GM12873 (cell line): Measurements from ENCODE around the gene PHC1.

Experiments used
- CTCF ChIP-seq: IDR thresholded peaks from 2 replicates; pipeline ENCODE4 v1.5.1; 2012; ENCODE audit warnings: low read depth, mild to moderate bottlenecking, moderate library complexity, low read length, control low read depth; ENCODE audit not compliant: insufficient read depth; ENCODE audit errors: missing control alignments

Gene PHC1

GRCh38 chr12:8899830-8900229 is 14.5 kb upstream of the PHC1 start:
- no peak for TF ChIP-seq CTCF

DNA sequence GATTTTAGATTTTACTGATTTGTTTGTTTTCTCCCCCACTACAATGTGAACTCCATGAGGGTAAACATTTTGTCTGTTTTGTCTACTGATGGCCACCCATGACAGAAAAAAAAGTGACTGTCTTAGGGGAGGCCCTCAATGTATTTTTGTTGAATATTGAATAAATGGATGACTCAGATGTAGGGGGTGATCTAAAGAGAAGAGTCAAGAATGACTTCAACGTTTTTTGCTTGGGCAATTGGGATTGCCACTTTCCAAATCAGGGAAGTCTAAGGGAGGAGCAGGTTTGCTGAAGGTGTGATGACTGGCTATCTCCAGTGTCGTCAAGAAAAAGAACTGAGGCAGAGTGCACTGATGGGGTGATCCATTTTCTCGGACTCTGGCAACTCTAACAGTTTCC is 10.7 kb upstream of the PHC1 start:
- no peak for TF ChIP-seq CTCF

DNA sequence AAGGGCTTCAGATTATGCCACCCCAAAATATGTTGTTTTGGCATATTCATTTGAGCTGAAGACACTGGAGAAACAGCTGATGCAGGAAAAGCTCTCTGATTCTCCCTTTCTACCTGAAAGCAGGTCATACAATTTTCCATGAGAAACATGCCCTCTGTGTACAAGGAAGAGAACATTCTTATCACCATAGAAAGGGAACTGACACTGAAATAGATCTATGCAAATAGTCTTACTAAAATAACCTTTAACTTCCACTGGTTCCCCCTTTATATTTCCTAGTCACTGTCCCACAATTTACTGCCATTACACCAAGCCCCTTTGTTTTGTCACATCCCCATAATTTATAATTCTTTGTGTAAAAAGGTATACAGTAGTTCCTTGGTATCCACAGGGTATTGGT is 9.6 kb upstream of the PHC1 start:
- TF ChIP-seq CTCF, result no peak

- no peak for TF ChIP-seq CTCF
Observed at GRCh38 chr12:8905546-8905945, 8.8 kb upstream of the PHC1 start.

DNA sequence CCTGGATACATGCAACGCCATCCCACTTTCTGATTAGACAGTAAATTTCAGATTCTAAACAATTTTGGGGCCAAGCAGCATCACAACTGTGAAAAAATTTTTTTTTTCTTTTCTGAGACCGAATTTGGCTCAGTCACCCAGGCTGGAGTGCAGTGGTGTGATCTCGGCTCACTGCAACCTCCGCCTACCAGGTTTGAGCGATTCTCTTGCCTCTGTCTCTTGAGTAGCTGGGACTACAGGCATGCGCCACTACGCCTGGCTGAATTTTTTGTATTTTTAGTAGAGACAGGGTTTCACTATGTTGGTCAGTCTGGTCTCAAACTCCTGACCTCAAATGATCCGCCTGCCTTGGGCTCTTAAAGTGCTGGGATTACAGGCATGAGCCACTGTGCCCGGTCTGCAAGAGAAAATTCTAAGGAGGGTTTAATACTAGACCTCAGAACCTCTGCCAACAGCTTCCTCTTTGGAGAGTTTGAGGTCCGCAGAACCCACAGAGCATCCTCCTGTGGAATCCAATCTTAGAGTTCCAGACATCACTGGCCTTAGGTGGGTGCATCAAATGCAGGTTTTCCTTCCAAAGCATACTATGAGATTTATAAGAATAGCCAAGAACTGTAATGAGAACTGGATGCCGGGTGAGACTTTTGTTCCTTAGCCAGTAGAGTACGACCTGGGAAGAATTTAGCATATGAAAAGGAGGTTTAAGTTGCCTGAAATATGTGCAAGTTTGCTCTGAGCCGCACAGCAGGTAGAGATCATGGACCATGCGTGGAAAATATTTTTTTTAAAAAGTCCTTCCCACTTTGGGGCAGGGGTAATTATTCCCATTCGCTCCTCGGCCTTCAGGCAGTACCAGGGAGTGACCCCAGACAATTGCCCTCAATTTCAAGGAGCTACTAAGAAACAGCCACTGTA is 7.8 kb upstream of the PHC1 start:
- TF ChIP-seq CTCF, result no peak

- no peak for TF ChIP-seq CTCF
Observed at GRCh38 chr12:8907513-8907912, 6.8 kb upstream of the PHC1 start.

DNA sequence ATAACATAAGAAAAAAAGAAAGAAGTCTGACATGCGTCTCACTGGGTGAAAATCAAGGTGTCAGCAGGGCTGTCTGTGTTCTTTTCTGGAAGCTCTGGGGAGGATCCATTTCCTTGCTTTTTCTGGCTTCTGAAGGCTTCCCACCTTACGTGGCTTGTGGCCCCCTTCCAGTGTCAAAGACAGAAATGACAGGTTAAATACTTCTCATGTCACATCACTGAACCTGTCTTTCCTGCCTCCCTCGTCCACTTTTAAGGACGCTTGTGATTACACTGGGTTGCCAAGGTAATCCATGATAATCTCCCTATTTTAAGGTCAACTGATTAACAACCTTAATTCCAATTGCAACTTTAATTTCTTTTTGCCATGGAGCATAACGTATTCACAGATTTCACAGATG is 4.6 kb upstream of the PHC1 start:
- TF ChIP-seq CTCF, result no peak
